ENCODE results near the gene ADAMTS9.

- TF ChIP-seq, protein P1, sequence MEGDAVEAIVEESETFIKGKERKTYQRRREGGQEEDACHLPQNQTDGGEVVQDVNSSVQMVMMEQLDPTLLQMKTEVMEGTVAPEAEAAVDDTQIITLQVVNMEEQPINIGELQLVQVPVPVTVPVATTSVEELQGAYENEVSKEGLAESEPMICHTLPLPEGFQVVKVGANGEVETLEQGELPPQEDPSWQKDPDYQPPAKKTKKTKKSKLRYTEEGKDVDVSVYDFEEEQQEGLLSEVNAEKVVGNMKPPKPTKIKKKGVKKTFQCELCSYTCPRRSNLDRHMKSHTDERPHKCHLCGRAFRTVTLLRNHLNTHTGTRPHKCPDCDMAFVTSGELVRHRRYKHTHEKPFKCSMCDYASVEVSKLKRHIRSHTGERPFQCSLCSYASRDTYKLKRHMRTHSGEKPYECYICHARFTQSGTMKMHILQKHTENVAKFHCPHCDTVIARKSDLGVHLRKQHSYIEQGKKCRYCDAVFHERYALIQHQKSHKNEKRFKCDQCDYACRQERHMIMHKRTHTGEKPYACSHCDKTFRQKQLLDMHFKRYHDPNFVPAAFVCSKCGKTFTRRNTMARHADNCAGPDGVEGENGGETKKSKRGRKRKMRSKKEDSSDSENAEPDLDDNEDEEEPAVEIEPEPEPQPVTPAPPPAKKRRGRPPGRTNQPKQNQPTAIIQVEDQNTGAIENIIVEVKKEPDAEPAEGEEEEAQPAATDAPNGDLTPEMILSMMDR (IDR thresholded peaks at IDR 0.05; ENCODE audit: insufficient read depth, low read length) = no peak
- TF ChIP-seq POLR2AphosphoS5 (IDR thresholded peaks at IDR 0.05; ENCODE audit: low read depth) = no peak
- TF ChIP-seq GABPA (IDR thresholded peaks at IDR 0.05; ENCODE audit: low read depth) = no peak
- no peak for TF ChIP-seq REST (IDR thresholded peaks at IDR 0.05; ENCODE audit: insufficient replicate concordance, low read depth)
Measured at GRCh38 chr3:64560791-64561190, 127.0 kb downstream of the ADAMTS9 start.
